Nephron (organoid): Measurements from ENCODE around the gene SEMA3C.

Experiments used
- H3K27ac Mint-ChIP-seq, 3 experiments: 2 replicates each; pipeline ENCODE4 v1.8.0; 2020; ENCODE audit warnings: mixed read lengths in 3 of 3, mild to moderate bottlenecking in 2 of 3, moderate library complexity in 1 of 3
- H3K27me3 Mint-ChIP-seq: 2 replicates; pipeline ENCODE4 v1.8.0; 2021; ENCODE audit warnings: low read depth, mild to moderate bottlenecking, moderate library complexity, mixed read lengths
- H3K36me3 Mint-ChIP-seq: 2 replicates; pipeline ENCODE4 v1.8.0; 2020; ENCODE audit warnings: low read depth, mixed read lengths
- H3K4me1 Mint-ChIP-seq: 2 replicates; pipeline ENCODE4 v1.8.0; 2020; ENCODE audit warnings: mixed read lengths
- H3K4me3 Mint-ChIP-seq, 3 experiments: 2 replicates each; pipeline ENCODE4 v1.8.0; 2020; ENCODE audit warnings: mild to moderate bottlenecking in 3 of 3, mixed read lengths in 3 of 3, moderate library complexity in 2 of 3
- H3K9me3 Mint-ChIP-seq: 2 replicates; pipeline ENCODE4 v1.8.0; 2020; ENCODE audit warnings: mixed read lengths
- CTCF ChIP-seq, 3 experiments: fragments of 200-600 bp; sonication (generic); IDR thresholded peaks; one replicate each; pipeline ENCODE4 v1.5.0; 2021; ENCODE audit warnings: antibody characterized with exemption in 3 of 3; ENCODE audit not compliant: unreplicated experiment in 3 of 3

The SEMA3C gene

GRCh38 chr7:80882213-80882801 is 36.5 kb downstream of the SEMA3C start:
- TF ChIP-seq CTCF (IDR thresholded peaks at IDR 0.05; ENCODE audit: unreplicated experiment in 3 of 3), result no peak
- Mint-ChIP-seq H3K36me3 (peaks cover 5% of the 10 kb centered on the region), H3K4me1 (peaks cover 27% of the 10 kb centered on the region), H3K9me3 (no peaks in the 10 kb centered on the region), H3K4me3 (no peak overlapping the region), H3K27ac (no peak overlapping the region), H3K27me3 (no peaks in the 10 kb centered on the region)

GRCh38 chr7:80881351-80881900 is 37.4 kb downstream of the SEMA3C start:
- Mint-ChIP-seq H3K36me3 (peaks cover 8% of the 10 kb centered on the region), H3K27ac (peak overlapping the region in 2 of 3 experiments; percentile 5 to 12), H3K4me1 (peaks cover 35% of the 10 kb centered on the region), H3K27me3 (no peaks in the 10 kb centered on the region), H3K9me3 (no peaks in the 10 kb centered on the region), H3K4me3 (no peak overlapping the region)
- no peak for TF ChIP-seq CTCF (IDR thresholded peaks at IDR 0.05; ENCODE audit: unreplicated experiment in 3 of 3)

GRCh38 chr7:80879849-80880248 is 39.0 kb downstream of the SEMA3C start:
- H3K27ac Mint-ChIP-seq, result peak overlapping the region in 1 of 3 experiments; percentile 15
- peaks cover 13% of the 10 kb centered on the region for H3K36me3 Mint-ChIP-seq
- H3K9me3 Mint-ChIP-seq, result no peaks in the 10 kb centered on the region
- no peaks in the 10 kb centered on the region for H3K27me3 Mint-ChIP-seq
- peaks cover 35% of the 10 kb centered on the region for H3K4me1 Mint-ChIP-seq
- H3K4me3 Mint-ChIP-seq, result no peak overlapping the region
- TF ChIP-seq CTCF (IDR thresholded peaks at IDR 0.05; ENCODE audit: unreplicated experiment in 3 of 3), result no peak

- H3K4me3 Mint-ChIP-seq, result no peak overlapping the region
- peaks cover 23% of the 10 kb centered on the region for H3K4me1 Mint-ChIP-seq
- TF ChIP-seq CTCF (IDR thresholded peaks at IDR 0.05; ENCODE audit: unreplicated experiment in 3 of 3), result no peak
- no peaks in the 10 kb centered on the region for H3K9me3 Mint-ChIP-seq
- peaks cover 13% of the 10 kb centered on the region for H3K36me3 Mint-ChIP-seq
- H3K27ac Mint-ChIP-seq, result no peak overlapping the region
- H3K27me3 Mint-ChIP-seq, result no peaks in the 10 kb centered on the region
These were observed 41.9 kb downstream of the SEMA3C start for GRCh38 chr7:80876894-80877414.

GRCh38 chr7:80875537-80876120 is 43.2 kb downstream of the SEMA3C start:
- no peaks in the 10 kb centered on the region for H3K27me3 Mint-ChIP-seq
- H3K27ac Mint-ChIP-seq, result no peak overlapping the region

More at GRCh38 chr7:80875537-80876120, 43.2 kb downstream of the SEMA3C start:
- no peak overlapping the region for H3K4me3 Mint-ChIP-seq
- peaks cover 23% of the 10 kb centered on the region for H3K4me1 Mint-ChIP-seq
- TF ChIP-seq CTCF (IDR thresholded peaks at IDR 0.05; ENCODE audit: unreplicated experiment in 3 of 3), result no peak
- no peaks in the 10 kb centered on the region for H3K9me3 Mint-ChIP-seq
- H3K36me3 Mint-ChIP-seq, result peaks cover 13% of the 10 kb centered on the region
